ENCODE results near the gene LPP.

The LPP gene

GRCh38 chr3:188780193-188781147, 626.5 kb downstream of the LPP start:
- DNase-seq = no peak

GRCh38 chr3:188782613-188783124, 628.7 kb downstream of the LPP start:
- no peak for DNase-seq

- no peak for DNase-seq
These were observed 632.5 kb downstream of the LPP start for GRCh38 chr3:188786424-188786823.

- no peak for DNase-seq
These were observed 634.7 kb downstream of the LPP start for GRCh38 chr3:188788621-188789081.

DNA sequence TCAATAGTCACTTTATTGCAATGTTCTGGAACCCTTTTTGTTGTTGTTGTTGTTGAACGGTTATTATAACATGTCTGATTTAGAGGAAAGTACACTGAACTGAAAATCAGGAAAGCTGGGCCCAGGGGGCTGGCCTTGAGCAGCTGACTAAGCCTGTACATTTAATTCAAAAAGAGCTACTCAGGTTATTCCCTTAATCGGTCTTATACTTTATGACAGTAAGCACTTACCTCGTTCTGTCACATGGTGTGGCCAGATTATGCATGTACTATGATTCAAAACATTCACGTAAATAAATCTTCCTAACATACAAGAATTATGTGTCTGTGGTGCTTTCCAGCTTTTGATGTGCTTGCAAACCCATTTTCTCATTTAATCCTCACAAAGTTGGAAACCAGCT, 635.3 kb downstream of the LPP start:
- no peak for DNase-seq

DNA sequence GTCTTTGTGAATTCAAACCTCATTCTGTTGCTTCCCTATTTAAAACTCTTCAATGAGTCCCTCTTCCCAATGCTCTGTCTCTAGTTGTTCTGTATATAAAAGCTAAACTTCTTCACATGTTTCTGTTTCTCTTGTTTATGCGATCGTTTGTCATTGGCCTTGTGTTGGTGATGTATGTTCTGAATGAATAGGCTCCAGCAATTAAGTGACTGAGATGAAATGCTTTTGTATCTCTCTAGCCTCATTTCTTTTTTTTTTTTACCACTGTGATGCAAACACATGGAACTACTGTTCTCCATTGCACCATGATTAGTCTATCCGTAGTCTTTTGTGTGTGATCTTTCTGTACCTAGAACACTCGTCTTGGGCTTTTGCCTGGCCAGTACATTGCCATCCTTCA, 637.4 kb downstream of the LPP start:
- no peak for DNase-seq

- no peak for DNase-seq
These were observed 638.8 kb downstream of the LPP start for GRCh38 chr3:188792793-188793192.

GRCh38 chr3:188796122-188796631, 642.2 kb downstream of the LPP start:
- DNase-seq = no peak

GRCh38 chr3:188797045-188797444, 643.1 kb downstream of the LPP start:
- no peak for DNase-seq

GRCh38 chr3:188798556-188799145, 644.7 kb downstream of the LPP start:
- DNase-seq = no peak

- DNase-seq = no peak
These were observed 647.4 kb downstream of the LPP start for GRCh38 chr3:188801393-188801792.

- DNase-seq = no peak
These were observed 648.7 kb downstream of the LPP start for GRCh38 chr3:188802645-188803044.

DNA sequence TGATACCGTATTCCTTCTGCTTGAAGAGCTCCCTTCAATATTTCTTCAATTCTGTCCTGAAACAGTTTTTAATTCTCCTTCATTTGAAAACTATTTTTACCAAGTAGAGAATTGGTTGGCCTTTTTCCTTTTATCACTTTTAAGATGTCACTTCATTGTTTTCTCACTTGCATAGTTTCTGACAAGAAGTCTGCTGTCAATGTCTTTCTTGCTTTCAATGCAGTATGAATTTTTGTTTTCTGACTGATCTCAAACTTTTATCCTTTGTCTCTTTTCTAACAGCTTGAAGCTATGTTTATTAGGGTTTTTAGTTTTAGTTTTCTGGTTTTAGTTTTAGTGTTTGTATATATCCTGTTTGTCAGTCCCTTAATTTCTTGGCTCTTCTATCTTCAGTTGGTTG, 653.0 kb downstream of the LPP start:
- no peak for DNase-seq

GRCh38 chr3:188812198-188812597, 658.2 kb downstream of the LPP start:
- no peak for DNase-seq

- DNase-seq = no peak
These were observed 660.6 kb downstream of the LPP start for GRCh38 chr3:188814581-188814980.

- DNase-seq = no peak
These were observed 663.4 kb downstream of the LPP start for GRCh38 chr3:188817103-188817934.

GRCh38 chr3:188817935-188818269, 663.9 kb downstream of the LPP start:
- no peak for DNase-seq

DNA sequence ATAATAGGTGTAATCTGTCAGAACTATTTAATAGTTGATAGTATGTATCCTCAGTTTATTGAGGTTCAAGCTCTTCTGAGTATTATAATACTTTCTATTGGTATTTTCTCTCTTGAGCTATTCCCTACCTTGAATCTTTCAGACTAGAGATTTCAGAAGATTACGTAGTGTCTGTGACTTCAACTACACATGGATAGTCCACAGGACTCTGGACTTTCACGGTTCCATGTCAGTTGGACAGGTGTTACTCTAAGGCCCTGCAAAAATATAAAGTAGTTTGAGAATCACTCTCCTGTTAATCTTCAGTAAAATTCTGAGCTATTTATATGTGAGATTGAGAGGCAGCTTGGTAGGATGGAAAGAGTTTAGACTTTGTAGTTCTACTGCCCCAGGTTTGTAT, 664.3 kb downstream of the LPP start:
- no peak for DNase-seq

DNA sequence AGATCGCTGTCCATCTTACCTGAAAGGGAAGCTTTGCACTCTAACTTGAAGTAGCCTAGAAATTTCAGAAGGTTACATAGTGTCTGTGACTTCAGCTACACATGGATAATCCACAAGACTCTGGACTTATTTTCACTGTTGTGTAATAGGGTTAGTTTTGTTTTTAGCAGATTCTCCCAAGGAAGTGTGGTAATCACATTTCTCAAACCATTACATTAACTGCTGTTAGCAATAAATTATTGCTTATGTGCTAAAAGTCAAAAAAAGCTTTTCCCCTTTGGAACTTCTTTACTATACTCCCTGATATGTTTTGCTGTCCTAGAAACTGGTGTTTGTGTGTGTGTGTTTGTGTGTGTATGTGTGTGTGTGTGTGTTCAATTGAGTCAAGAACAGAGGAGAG, 666.0 kb downstream of the LPP start:
- DNase-seq = no peak

GRCh38 chr3:188822004-188822403, 668.0 kb downstream of the LPP start:
- no peak for DNase-seq

DNA sequence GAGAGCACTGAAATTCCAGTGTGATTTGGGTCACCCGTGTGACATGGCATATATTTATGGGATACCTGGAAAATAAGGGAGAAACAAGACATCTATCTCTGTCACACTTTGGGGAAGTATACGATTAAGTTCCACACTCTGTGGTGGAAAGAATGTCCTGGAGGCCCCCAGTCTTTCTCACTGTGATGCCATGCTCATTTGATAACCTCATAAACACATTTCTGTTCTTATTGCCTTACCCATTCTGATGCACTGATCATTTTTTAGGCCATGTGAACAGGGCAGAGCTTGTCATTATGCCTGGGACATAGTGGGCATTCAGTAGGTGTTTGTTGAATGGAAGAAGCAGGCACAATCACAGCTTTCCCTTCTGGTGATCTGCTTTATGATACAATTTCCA, 668.5 kb downstream of the LPP start:
- DNase-seq = no peak

DNA sequence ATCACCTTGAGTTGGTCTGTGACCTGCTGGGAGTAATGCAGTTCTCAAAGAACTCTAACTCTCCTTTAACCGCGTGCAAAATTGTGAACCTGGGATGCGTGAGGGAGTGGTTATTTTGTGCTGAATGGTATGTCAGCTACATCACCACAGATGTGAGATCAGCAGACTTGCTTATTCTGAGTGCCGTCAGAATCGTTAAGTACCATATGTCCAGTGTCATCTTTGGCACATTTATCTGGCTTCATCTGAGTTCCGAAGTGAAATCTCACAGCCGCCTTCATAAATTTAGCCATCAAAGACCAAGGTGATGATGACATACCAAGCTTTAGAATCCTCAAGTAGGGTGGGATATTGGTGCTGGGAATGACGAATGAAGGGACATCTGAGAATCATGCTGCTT, 670.6 kb downstream of the LPP start:
- no peak for DNase-seq

- no peak for DNase-seq
These were observed 671.9 kb downstream of the LPP start for GRCh38 chr3:188825901-188826300.
